GM23338 (cell line): ENCODE measurements around the gene BPIFA2. TPM values are rescaled to one million over a fixed set of nuclear protein-coding genes. Genes with fewer than 3 reads are reported as not detected.

Experiments used
- ATAC-seq: fragments of 200-7000 bp; cut with Tn5 transposase; 3 replicates; pipeline ENCODE4 v1.9.1; 2020
- DNase-seq: peaks from one replicate; pipeline ENCODE4 v3.0.0-alpha.2; 2015; ENCODE audit warnings: low spot score
- H2AFZ ChIP-seq: fragments of 200-600 bp; sonication (generic); 2 replicates; pipeline ENCODE4 v1.8.0; 2016; ENCODE audit warnings: antibody characterized with exemption, mild to moderate bottlenecking, moderate library complexity
- H3F3A ChIP-seq: fragments of 200-600 bp; sonication (generic); replicated peaks from 2 replicates; pipeline ENCODE4 v1.8.0; 2017; ENCODE audit warnings: antibody characterized with exemption, mixed run types, low read depth
- H3K27ac ChIP-seq: fragments of 200-600 bp; sonication (generic); 2 replicates; pipeline ENCODE4 v1.6.1; 2016; ENCODE audit warnings: low read depth
- H3K27me3 ChIP-seq: fragments of 200-600 bp; sonication (generic); 2 replicates; pipeline ENCODE4 v1.8.0; 2016; ENCODE audit warnings: mild to moderate bottlenecking, mixed run types, moderate library complexity; ENCODE audit not compliant: insufficient read depth
- H3K36me3 ChIP-seq: fragments of 200-600 bp; sonication (generic); 2 replicates; pipeline ENCODE4 v1.8.0; 2016; ENCODE audit warnings: mild to moderate bottlenecking; ENCODE audit not compliant: insufficient read depth
- H3K4me1 ChIP-seq: fragments of 200-600 bp; sonication (generic); 2 replicates; pipeline ENCODE4 v1.8.0; 2016; ENCODE audit warnings: mild to moderate bottlenecking, moderate library complexity; ENCODE audit not compliant: insufficient read depth
- H3K4me2 ChIP-seq: fragments of 200-600 bp; sonication (generic); 2 replicates; pipeline ENCODE4 v1.7.1; 2017; ENCODE audit warnings: mixed run types
- H3K4me3 ChIP-seq: fragments of 200-600 bp; sonication (generic); 2 replicates; pipeline ENCODE4 v1.6.1; 2016; ENCODE audit warnings: mixed run types
- H3K79me2 ChIP-seq: fragments of 200-600 bp; sonication (generic); replicated peaks from 2 replicates; pipeline ENCODE4 v1.8.0; 2017; ENCODE audit warnings: mild to moderate bottlenecking; ENCODE audit not compliant: insufficient read depth
- H3K9me2 ChIP-seq: fragments of 200-600 bp; sonication (generic); 2 replicates; pipeline ENCODE4 v1.8.0; 2017; ENCODE audit not compliant: insufficient read depth
- H4K20me1 ChIP-seq: fragments of 200-600 bp; sonication (generic); replicated peaks from 2 replicates; pipeline ENCODE4 v1.8.0; 2017; ENCODE audit warnings: mild to moderate bottlenecking; ENCODE audit not compliant: insufficient read depth
- H3K27ac Mint-ChIP-seq: 2 replicates; pipeline ENCODE4 v1.8.0; 2020; ENCODE audit warnings: inconsistent platforms, mild to moderate bottlenecking, moderate library complexity, mixed read lengths
- H3K27me3 Mint-ChIP-seq: 3 replicates; pipeline ENCODE4 v1.8.0; 2022; ENCODE audit warnings: low read depth, mild to moderate bottlenecking, moderate library complexity, mixed read lengths, inconsistent platforms; ENCODE audit not compliant: insufficient read depth, poor library complexity
- H3K36me3 Mint-ChIP-seq: 3 replicates; pipeline ENCODE4 v1.8.0; 2021; ENCODE audit warnings: low read depth, mild to moderate bottlenecking, inconsistent platforms, moderate library complexity, mixed read lengths
- H3K4me1 Mint-ChIP-seq: 3 replicates; pipeline ENCODE4 v1.8.0; 2020; ENCODE audit warnings: mild to moderate bottlenecking, inconsistent platforms, mixed read lengths
- H3K4me3 Mint-ChIP-seq: 3 replicates; pipeline ENCODE4 v1.8.0; 2021; ENCODE audit warnings: moderate library complexity, mild to moderate bottlenecking, inconsistent platforms, mixed read lengths
- H3K9me3 Mint-ChIP-seq: 3 replicates; pipeline ENCODE4 v1.8.0; 2020; ENCODE audit warnings: moderate library complexity, mild to moderate bottlenecking, inconsistent platforms, mixed read lengths
- EZH2phosphoT487 ChIP-seq: fragments of 200-600 bp; sonication (generic); IDR thresholded peaks from one replicate; pipeline ENCODE4 v1.8.1; 2018; ENCODE audit warnings: antibody characterized with exemption; ENCODE audit not compliant: unreplicated experiment
- POLR2AphosphoS5 ChIP-seq: IDR thresholded peaks from 2 replicates; pipeline ENCODE4 v1.6.1; 2016; ENCODE audit warnings: antibody characterized with exemption, low read depth
- ZNF114 ChIP-seq: fragments of 250-450 bp; sonication (Bioruptor Pico); IDR thresholded peaks from 2 replicates; pipeline ENCODE4 v1.5.0; 2020; ENCODE audit warnings: mild to moderate bottlenecking, moderate library complexity
- ZNF331 ChIP-seq: fragments of 250-450 bp; sonication (Bioruptor Pico); IDR thresholded peaks from 2 replicates; pipeline ENCODE4 v1.5.0; 2020; ENCODE audit warnings: low read depth, mild to moderate bottlenecking, moderate library complexity
- polyA plus RNA-seq: library from polyadenylated mRNA; unstranded; fragments of >200 nt; fragmentation: Nextera tagmentation; extraction: Ambion mirVana; gene quantifications from 2 replicates; pipeline ENCODE4 v1.2.1, GENCODE V29; 2016
- total RNA-seq: library from RNA; depleted of rRNA; stranded (reverse); fragments of >200 nt; shearing (Covaris generic); gene quantifications from 2 replicates; pipeline ENCODE4 v1.2.3, GENCODE V29; 2014
- TF ChIP-seq, protein P1 (sequence below): fragments of 250-450 bp; sonication (Bioruptor Pico); IDR thresholded peaks from 2 replicates; pipeline ENCODE4 v1.5.0; 2020; ENCODE audit warnings: mild to moderate bottlenecking, moderate library complexity
- TF ChIP-seq, protein P2 (sequence below), 2 experiments: fragments of 200-600 bp in 1 of 2; sonication (generic) in 1 of 2; conservative IDR thresholded peaks; 2 replicates each; pipeline versions ENCODE4 v1.5.1 to v1.6.1; 2016 to 2017; ENCODE audit warnings: antibody characterized with exemption in 2 of 2, low read depth in 2 of 2, mild to moderate bottlenecking in 2 of 2, moderate library complexity in 1 of 2
- TF ChIP-seq, protein P3 (sequence below): IDR thresholded peaks from 2 replicates; pipeline ENCODE4 v1.6.1; 2016; ENCODE audit warnings: antibody characterized with exemption

BPIFA2 gene
- total and polyA plus RNA-seq, 2 experiments from 2014 or later: not detected

DNA sequence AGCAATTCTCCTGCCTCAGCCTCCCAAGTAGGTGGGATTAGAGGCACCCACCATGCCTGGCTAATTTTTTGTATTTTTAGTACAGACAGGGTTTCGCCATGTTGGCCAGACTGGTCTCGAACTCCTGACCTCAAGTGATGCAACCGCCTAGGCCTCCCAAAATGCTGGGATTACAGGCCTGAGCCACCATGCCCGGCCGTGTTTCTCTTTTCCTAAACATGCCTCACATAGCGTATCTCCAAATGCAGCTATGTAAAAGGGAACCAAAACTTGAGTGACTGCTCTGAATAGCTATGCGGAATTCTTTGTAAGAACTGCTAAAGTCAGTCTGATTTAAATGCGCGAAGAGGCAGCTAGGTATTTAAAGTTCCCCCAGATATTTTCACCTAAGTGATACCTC, 20.5 kb downstream of the BPIFA2 start (continued):
- TF ChIP-seq, protein P1, sequence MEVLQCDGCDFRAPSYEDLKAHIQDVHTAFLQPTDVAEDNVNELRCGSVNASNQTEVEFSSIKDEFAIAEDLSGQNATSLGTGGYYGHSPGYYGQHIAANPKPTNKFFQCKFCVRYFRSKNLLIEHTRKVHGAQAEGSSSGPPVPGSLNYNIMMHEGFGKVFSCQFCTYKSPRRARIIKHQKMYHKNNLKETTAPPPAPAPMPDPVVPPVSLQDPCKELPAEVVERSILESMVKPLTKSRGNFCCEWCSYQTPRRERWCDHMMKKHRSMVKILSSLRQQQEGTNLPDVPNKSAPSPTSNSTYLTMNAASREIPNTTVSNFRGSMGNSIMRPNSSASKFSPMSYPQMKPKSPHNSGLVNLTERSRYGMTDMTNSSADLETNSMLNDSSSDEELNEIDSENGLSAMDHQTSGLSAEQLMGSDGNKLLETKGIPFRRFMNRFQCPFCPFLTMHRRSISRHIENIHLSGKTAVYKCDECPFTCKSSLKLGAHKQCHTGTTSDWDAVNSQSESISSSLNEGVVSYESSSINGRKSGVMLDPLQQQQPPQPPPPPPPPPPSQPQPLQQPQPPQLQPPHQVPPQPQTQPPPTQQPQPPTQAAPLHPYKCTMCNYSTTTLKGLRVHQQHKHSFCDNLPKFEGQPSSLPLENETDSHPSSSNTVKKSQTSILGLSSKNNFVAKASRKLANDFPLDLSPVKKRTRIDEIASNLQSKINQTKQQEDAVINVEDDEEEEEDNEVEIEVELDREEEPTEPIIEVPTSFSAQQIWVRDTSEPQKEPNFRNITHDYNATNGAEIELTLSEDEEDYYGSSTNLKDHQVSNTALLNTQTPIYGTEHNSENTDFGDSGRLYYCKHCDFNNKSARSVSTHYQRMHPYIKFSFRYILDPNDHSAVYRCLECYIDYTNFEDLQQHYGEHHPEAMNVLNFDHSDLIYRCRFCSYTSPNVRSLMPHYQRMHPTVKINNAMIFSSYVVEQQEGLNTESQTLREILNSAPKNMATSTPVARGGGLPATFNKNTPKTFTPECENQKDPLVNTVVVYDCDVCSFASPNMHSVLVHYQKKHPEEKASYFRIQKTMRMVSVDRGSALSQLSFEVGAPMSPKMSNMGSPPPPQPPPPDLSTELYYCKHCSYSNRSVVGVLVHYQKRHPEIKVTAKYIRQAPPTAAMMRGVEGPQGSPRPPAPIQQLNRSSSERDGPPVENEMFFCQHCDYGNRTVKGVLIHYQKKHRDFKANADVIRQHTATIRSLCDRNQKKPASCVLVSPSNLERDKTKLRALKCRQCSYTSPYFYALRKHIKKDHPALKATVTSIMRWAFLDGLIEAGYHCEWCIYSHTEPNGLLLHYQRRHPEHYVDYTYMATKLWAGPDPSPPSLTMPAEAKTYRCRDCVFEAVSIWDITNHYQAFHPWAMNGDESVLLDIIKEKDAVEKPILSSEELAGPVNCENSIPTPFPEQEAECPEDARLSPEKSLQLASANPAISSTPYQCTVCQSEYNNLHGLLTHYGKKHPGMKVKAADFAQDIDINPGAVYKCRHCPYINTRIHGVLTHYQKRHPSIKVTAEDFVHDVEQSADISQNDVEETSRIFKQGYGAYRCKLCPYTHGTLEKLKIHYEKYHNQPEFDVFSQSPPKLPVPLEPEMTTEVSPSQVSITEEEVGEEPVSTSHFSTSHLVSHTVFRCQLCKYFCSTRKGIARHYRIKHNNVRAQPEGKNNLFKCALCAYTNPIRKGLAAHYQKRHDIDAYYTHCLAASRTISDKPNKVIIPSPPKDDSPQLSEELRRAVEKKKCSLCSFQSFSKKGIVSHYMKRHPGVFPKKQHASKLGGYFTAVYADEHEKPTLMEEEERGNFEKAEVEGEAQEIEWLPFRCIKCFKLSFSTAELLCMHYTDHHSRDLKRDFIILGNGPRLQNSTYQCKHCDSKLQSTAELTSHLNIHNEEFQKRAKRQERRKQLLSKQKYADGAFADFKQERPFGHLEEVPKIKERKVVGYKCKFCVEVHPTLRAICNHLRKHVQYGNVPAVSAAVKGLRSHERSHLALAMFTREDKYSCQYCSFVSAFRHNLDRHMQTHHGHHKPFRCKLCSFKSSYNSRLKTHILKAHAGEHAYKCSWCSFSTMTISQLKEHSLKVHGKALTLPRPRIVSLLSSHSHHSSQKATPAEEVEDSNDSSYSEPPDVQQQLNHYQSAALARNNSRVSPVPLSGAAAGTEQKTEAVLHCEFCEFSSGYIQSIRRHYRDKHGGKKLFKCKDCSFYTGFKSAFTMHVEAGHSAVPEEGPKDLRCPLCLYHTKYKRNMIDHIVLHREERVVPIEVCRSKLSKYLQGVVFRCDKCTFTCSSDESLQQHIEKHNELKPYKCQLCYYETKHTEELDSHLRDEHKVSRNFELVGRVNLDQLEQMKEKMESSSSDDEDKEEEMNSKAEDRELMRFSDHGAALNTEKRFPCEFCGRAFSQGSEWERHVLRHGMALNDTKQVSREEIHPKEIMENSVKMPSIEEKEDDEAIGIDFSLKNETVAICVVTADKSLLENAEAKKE: no peak
- TF ChIP-seq ZNF114 (CRISPR knock-in tag) (no peak), EZH2phosphoT487 (no peak)

DNA sequence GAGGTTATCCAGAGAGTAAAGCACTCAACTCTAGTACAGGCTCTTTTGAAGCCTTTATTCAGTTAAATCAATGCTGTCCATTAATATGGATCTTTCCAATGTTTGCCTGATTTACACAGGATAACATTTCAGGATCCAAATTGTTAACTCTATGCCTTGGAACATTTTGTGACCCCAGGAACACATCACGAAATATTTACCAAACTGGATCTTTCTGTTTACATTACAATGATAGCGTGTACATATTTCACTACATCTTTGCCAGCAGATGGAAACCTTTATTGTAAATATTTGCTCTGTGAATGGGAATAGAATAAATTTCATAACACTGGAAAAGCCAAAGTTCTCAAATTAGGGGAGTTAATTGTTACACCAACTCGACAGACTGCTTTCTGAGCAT, 23.5 kb downstream of the BPIFA2 start:
- H3K9me3 Mint-ChIP-seq: no peaks in the 10 kb centered on the region; the same call in 2 of the 3 replicates
- ATAC-seq: no peak
- Histone ChIP-seq H3K27ac (no peak overlapping the region), H3K4me1 (no peaks in the 10 kb centered on the region), H3F3A (no peaks in the 10 kb centered on the region), H3K36me3 (no peaks in the 10 kb centered on the region), H2AFZ (no peak overlapping the region), H3K4me3 (no peak overlapping the region), H3K27me3 (no peaks in the 10 kb centered on the region), H3K4me2 (no peak overlapping the region), H3K79me2 (no peaks in the 10 kb centered on the region), H4K20me1 (no peaks in the 10 kb centered on the region), H3K9me2 (no peaks in the 10 kb centered on the region; the same call in 1 of the 2 replicates)
- no peak for DNase-seq
- H3K36me3 Mint-ChIP-seq: no peaks in the 10 kb centered on the region
- H3K27ac Mint-ChIP-seq: no peak overlapping the region
- H3K27me3 Mint-ChIP-seq: peaks cover 5% of the 10 kb centered on the region
- H3K4me1 Mint-ChIP-seq: 0 out of 3 replicates have a peak, but pooled peaks cover 4% of the 10 kb centered on the region
- no peak overlapping the region for H3K4me3 Mint-ChIP-seq
- TF ChIP-seq ZNF114 (CRISPR knock-in tag): no peak
- TF ChIP-seq, protein P2, sequence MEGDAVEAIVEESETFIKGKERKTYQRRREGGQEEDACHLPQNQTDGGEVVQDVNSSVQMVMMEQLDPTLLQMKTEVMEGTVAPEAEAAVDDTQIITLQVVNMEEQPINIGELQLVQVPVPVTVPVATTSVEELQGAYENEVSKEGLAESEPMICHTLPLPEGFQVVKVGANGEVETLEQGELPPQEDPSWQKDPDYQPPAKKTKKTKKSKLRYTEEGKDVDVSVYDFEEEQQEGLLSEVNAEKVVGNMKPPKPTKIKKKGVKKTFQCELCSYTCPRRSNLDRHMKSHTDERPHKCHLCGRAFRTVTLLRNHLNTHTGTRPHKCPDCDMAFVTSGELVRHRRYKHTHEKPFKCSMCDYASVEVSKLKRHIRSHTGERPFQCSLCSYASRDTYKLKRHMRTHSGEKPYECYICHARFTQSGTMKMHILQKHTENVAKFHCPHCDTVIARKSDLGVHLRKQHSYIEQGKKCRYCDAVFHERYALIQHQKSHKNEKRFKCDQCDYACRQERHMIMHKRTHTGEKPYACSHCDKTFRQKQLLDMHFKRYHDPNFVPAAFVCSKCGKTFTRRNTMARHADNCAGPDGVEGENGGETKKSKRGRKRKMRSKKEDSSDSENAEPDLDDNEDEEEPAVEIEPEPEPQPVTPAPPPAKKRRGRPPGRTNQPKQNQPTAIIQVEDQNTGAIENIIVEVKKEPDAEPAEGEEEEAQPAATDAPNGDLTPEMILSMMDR (conservative IDR thresholded peaks at IDR 0.05; ENCODE audit: low read depth in 2 of 2): no peak
- no peak for TF ChIP-seq POLR2AphosphoS5
- TF ChIP-seq, protein P1: no peak
- no peak for TF ChIP-seq ZNF331 (CRISPR knock-in tag)
- TF ChIP-seq, protein P3, sequence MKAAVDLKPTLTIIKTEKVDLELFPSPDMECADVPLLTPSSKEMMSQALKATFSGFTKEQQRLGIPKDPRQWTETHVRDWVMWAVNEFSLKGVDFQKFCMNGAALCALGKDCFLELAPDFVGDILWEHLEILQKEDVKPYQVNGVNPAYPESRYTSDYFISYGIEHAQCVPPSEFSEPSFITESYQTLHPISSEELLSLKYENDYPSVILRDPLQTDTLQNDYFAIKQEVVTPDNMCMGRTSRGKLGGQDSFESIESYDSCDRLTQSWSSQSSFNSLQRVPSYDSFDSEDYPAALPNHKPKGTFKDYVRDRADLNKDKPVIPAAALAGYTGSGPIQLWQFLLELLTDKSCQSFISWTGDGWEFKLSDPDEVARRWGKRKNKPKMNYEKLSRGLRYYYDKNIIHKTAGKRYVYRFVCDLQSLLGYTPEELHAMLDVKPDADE: no peak
